GM23338 (cell line): ENCODE measurements around the gene PCYT2. TPM values are rescaled to one million over a fixed set of nuclear protein-coding genes. Genes with fewer than 3 reads are reported as not detected.
A peak's percentile ranks its signal among the peaks of the same experiment; 100 is the strongest.

Experiments
- ATAC-seq: fragments of 200-7000 bp; cut with Tn5 transposase; 3 replicates; pipeline ENCODE4 v1.9.1; 2020
- DNase-seq: peaks from one replicate; pipeline ENCODE4 v3.0.0-alpha.2; 2015; ENCODE audit warnings: low spot score
- H2AFZ ChIP-seq: fragments of 200-600 bp; sonication (generic); 2 replicates; pipeline ENCODE4 v1.8.0; 2016; ENCODE audit warnings: antibody characterized with exemption, mild to moderate bottlenecking, moderate library complexity
- H3F3A ChIP-seq: fragments of 200-600 bp; sonication (generic); replicated peaks from 2 replicates; pipeline ENCODE4 v1.8.0; 2017; ENCODE audit warnings: antibody characterized with exemption, mixed run types, low read depth
- H3K27ac ChIP-seq: fragments of 200-600 bp; sonication (generic); 2 replicates; pipeline ENCODE4 v1.6.1; 2016; ENCODE audit warnings: low read depth
- H3K27me3 ChIP-seq: fragments of 200-600 bp; sonication (generic); 2 replicates; pipeline ENCODE4 v1.8.0; 2016; ENCODE audit warnings: mild to moderate bottlenecking, mixed run types, moderate library complexity; ENCODE audit not compliant: insufficient read depth
- H3K36me3 ChIP-seq: fragments of 200-600 bp; sonication (generic); 2 replicates; pipeline ENCODE4 v1.8.0; 2016; ENCODE audit warnings: mild to moderate bottlenecking; ENCODE audit not compliant: insufficient read depth
- H3K4me1 ChIP-seq: fragments of 200-600 bp; sonication (generic); 2 replicates; pipeline ENCODE4 v1.8.0; 2016; ENCODE audit warnings: mild to moderate bottlenecking, moderate library complexity; ENCODE audit not compliant: insufficient read depth
- H3K4me2 ChIP-seq: fragments of 200-600 bp; sonication (generic); 2 replicates; pipeline ENCODE4 v1.7.1; 2017; ENCODE audit warnings: mixed run types
- H3K4me3 ChIP-seq: fragments of 200-600 bp; sonication (generic); 2 replicates; pipeline ENCODE4 v1.6.1; 2016; ENCODE audit warnings: mixed run types
- H3K79me2 ChIP-seq: fragments of 200-600 bp; sonication (generic); replicated peaks from 2 replicates; pipeline ENCODE4 v1.8.0; 2017; ENCODE audit warnings: mild to moderate bottlenecking; ENCODE audit not compliant: insufficient read depth
- H3K9me2 ChIP-seq: fragments of 200-600 bp; sonication (generic); 2 replicates; pipeline ENCODE4 v1.8.0; 2017; ENCODE audit not compliant: insufficient read depth
- H4K20me1 ChIP-seq: fragments of 200-600 bp; sonication (generic); replicated peaks from 2 replicates; pipeline ENCODE4 v1.8.0; 2017; ENCODE audit warnings: mild to moderate bottlenecking; ENCODE audit not compliant: insufficient read depth
- H3K27ac Mint-ChIP-seq: 2 replicates; pipeline ENCODE4 v1.8.0; 2020; ENCODE audit warnings: inconsistent platforms, mild to moderate bottlenecking, moderate library complexity, mixed read lengths
- H3K27me3 Mint-ChIP-seq: 3 replicates; pipeline ENCODE4 v1.8.0; 2022; ENCODE audit warnings: low read depth, mild to moderate bottlenecking, moderate library complexity, mixed read lengths, inconsistent platforms; ENCODE audit not compliant: insufficient read depth, poor library complexity
- H3K36me3 Mint-ChIP-seq: 3 replicates; pipeline ENCODE4 v1.8.0; 2021; ENCODE audit warnings: low read depth, mild to moderate bottlenecking, inconsistent platforms, moderate library complexity, mixed read lengths
- H3K4me1 Mint-ChIP-seq: 3 replicates; pipeline ENCODE4 v1.8.0; 2020; ENCODE audit warnings: mild to moderate bottlenecking, inconsistent platforms, mixed read lengths
- H3K4me3 Mint-ChIP-seq: 3 replicates; pipeline ENCODE4 v1.8.0; 2021; ENCODE audit warnings: moderate library complexity, mild to moderate bottlenecking, inconsistent platforms, mixed read lengths
- H3K9me3 Mint-ChIP-seq: 3 replicates; pipeline ENCODE4 v1.8.0; 2020; ENCODE audit warnings: moderate library complexity, mild to moderate bottlenecking, inconsistent platforms, mixed read lengths
- CREB1 ChIP-seq: fragments of 250-450 bp; sonication (Bioruptor Pico); IDR thresholded peaks from 2 replicates; pipeline ENCODE4 v1.5.0; 2020; ENCODE audit warnings: low read depth, mild to moderate bottlenecking, moderate library complexity
- EZH2phosphoT487 ChIP-seq: fragments of 200-600 bp; sonication (generic); IDR thresholded peaks from one replicate; pipeline ENCODE4 v1.8.1; 2018; ENCODE audit warnings: antibody characterized with exemption; ENCODE audit not compliant: unreplicated experiment
- JUNB ChIP-seq: IDR thresholded peaks from one replicate; pipeline ENCODE4 v1.6.1; 2016; ENCODE audit warnings: antibody characterized with exemption; ENCODE audit not compliant: unreplicated experiment
- NANOG ChIP-seq: IDR thresholded peaks from 2 replicates; pipeline ENCODE4 v1.6.1; 2016; ENCODE audit warnings: antibody characterized with exemption, borderline replicate concordance
- POLR2AphosphoS5 ChIP-seq: IDR thresholded peaks from 2 replicates; pipeline ENCODE4 v1.6.1; 2016; ENCODE audit warnings: antibody characterized with exemption, low read depth
- ZNF331 ChIP-seq: fragments of 250-450 bp; sonication (Bioruptor Pico); IDR thresholded peaks from 2 replicates; pipeline ENCODE4 v1.5.0; 2020; ENCODE audit warnings: low read depth, mild to moderate bottlenecking, moderate library complexity
- polyA plus RNA-seq: library from polyadenylated mRNA; unstranded; fragments of >200 nt; fragmentation: Nextera tagmentation; extraction: Ambion mirVana; gene quantifications from 2 replicates; pipeline ENCODE4 v1.2.1, GENCODE V29; 2016
- total RNA-seq: library from RNA; depleted of rRNA; stranded (reverse); fragments of >200 nt; shearing (Covaris generic); gene quantifications from 2 replicates; pipeline ENCODE4 v1.2.3, GENCODE V29; 2014
- TF ChIP-seq, protein P1 (sequence below): fragments of 250-450 bp; sonication (Bioruptor Pico); IDR thresholded peaks from 2 replicates; pipeline ENCODE4 v1.5.0; 2020; ENCODE audit warnings: mild to moderate bottlenecking, moderate library complexity
- TF ChIP-seq, protein P2 (sequence below), 2 experiments: fragments of 200-600 bp in 1 of 2; sonication (generic) in 1 of 2; conservative IDR thresholded peaks; 2 replicates each; pipeline versions ENCODE4 v1.5.1 to v1.6.1; 2016 to 2017; ENCODE audit warnings: antibody characterized with exemption in 2 of 2, low read depth in 2 of 2, mild to moderate bottlenecking in 2 of 2, moderate library complexity in 1 of 2
- TF ChIP-seq, protein P3 (sequence below): IDR thresholded peaks from 2 replicates; pipeline ENCODE4 v1.6.1; 2016; ENCODE audit warnings: antibody characterized with exemption

The PCYT2 gene
- total and polyA plus RNA-seq, 2 experiments from 2014 or later = 51.6 to 82.9 TPM

DNA sequence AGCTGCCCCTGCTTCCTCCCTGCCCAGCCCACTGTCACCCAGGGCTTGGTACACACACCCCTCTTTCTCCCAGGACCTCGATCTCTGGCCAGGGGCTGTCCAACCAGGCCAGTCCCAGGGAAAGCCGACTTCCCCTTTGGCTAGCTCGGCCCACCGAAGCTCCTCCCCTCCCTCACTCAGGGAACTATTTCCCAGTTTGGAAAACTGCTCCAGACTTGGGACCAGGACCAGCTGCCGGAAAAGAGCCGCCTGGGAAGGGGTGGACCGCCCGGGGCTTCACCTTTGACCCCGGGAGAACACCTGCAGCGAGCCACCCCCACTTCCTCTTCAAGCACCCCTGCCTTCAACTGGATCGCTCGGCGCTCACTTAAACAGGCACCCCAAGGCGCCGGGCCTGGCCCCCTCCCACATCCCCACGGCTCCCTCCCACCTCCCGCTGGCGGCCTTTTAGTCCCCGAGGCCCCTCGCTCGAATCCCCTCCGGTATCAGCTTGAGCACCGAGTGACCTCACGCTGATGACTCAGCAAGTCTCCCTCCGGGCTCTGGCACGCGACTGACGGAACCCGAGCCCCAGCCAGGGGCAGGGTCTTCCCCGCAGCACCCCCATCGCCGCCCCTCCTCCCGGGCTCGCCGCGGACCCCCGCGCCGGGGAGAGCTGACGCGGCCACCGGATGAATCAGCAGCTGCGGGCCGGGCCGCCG lies 15.4 kb upstream of the PCYT2 start:
- Histone ChIP-seq H3K36me3 (no peaks in the 10 kb centered on the region), H3F3A (peaks cover 19% of the 10 kb centered on the region), H3K4me1 (peaks cover 26% of the 10 kb centered on the region; the same call in 1 of the 2 replicates), H4K20me1 (peaks cover 10% of the 10 kb centered on the region), H3K27me3 (peaks cover 10% of the 10 kb centered on the region; the same call in 1 of the 2 replicates), H3K4me2 (peak overlapping the region; percentile 96), H3K79me2 (peaks cover 53% of the 10 kb centered on the region), H3K4me3 (peak overlapping the region; percentile 85), H3K9me2 (no peaks in the 10 kb centered on the region), H2AFZ (no peak overlapping the region), H3K27ac (peak overlapping the region; percentile 92; the same call in 1 of the 2 replicates)
- peak; percentile 48; the same call in 1 of the 2 replicates for TF ChIP-seq POLR2AphosphoS5
- TF ChIP-seq, protein P1, sequence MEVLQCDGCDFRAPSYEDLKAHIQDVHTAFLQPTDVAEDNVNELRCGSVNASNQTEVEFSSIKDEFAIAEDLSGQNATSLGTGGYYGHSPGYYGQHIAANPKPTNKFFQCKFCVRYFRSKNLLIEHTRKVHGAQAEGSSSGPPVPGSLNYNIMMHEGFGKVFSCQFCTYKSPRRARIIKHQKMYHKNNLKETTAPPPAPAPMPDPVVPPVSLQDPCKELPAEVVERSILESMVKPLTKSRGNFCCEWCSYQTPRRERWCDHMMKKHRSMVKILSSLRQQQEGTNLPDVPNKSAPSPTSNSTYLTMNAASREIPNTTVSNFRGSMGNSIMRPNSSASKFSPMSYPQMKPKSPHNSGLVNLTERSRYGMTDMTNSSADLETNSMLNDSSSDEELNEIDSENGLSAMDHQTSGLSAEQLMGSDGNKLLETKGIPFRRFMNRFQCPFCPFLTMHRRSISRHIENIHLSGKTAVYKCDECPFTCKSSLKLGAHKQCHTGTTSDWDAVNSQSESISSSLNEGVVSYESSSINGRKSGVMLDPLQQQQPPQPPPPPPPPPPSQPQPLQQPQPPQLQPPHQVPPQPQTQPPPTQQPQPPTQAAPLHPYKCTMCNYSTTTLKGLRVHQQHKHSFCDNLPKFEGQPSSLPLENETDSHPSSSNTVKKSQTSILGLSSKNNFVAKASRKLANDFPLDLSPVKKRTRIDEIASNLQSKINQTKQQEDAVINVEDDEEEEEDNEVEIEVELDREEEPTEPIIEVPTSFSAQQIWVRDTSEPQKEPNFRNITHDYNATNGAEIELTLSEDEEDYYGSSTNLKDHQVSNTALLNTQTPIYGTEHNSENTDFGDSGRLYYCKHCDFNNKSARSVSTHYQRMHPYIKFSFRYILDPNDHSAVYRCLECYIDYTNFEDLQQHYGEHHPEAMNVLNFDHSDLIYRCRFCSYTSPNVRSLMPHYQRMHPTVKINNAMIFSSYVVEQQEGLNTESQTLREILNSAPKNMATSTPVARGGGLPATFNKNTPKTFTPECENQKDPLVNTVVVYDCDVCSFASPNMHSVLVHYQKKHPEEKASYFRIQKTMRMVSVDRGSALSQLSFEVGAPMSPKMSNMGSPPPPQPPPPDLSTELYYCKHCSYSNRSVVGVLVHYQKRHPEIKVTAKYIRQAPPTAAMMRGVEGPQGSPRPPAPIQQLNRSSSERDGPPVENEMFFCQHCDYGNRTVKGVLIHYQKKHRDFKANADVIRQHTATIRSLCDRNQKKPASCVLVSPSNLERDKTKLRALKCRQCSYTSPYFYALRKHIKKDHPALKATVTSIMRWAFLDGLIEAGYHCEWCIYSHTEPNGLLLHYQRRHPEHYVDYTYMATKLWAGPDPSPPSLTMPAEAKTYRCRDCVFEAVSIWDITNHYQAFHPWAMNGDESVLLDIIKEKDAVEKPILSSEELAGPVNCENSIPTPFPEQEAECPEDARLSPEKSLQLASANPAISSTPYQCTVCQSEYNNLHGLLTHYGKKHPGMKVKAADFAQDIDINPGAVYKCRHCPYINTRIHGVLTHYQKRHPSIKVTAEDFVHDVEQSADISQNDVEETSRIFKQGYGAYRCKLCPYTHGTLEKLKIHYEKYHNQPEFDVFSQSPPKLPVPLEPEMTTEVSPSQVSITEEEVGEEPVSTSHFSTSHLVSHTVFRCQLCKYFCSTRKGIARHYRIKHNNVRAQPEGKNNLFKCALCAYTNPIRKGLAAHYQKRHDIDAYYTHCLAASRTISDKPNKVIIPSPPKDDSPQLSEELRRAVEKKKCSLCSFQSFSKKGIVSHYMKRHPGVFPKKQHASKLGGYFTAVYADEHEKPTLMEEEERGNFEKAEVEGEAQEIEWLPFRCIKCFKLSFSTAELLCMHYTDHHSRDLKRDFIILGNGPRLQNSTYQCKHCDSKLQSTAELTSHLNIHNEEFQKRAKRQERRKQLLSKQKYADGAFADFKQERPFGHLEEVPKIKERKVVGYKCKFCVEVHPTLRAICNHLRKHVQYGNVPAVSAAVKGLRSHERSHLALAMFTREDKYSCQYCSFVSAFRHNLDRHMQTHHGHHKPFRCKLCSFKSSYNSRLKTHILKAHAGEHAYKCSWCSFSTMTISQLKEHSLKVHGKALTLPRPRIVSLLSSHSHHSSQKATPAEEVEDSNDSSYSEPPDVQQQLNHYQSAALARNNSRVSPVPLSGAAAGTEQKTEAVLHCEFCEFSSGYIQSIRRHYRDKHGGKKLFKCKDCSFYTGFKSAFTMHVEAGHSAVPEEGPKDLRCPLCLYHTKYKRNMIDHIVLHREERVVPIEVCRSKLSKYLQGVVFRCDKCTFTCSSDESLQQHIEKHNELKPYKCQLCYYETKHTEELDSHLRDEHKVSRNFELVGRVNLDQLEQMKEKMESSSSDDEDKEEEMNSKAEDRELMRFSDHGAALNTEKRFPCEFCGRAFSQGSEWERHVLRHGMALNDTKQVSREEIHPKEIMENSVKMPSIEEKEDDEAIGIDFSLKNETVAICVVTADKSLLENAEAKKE = no peak
- TF ChIP-seq CREB1 (CRISPR knock-in tag) = peak; percentile 58; the same call in 1 of the 2 replicates
- no peak for TF ChIP-seq JUNB
- no peak for TF ChIP-seq EZH2phosphoT487
- TF ChIP-seq, protein P2, sequence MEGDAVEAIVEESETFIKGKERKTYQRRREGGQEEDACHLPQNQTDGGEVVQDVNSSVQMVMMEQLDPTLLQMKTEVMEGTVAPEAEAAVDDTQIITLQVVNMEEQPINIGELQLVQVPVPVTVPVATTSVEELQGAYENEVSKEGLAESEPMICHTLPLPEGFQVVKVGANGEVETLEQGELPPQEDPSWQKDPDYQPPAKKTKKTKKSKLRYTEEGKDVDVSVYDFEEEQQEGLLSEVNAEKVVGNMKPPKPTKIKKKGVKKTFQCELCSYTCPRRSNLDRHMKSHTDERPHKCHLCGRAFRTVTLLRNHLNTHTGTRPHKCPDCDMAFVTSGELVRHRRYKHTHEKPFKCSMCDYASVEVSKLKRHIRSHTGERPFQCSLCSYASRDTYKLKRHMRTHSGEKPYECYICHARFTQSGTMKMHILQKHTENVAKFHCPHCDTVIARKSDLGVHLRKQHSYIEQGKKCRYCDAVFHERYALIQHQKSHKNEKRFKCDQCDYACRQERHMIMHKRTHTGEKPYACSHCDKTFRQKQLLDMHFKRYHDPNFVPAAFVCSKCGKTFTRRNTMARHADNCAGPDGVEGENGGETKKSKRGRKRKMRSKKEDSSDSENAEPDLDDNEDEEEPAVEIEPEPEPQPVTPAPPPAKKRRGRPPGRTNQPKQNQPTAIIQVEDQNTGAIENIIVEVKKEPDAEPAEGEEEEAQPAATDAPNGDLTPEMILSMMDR (conservative IDR thresholded peaks at IDR 0.05; ENCODE audit: low read depth in 2 of 2) = no peak
- TF ChIP-seq NANOG = no peak
- TF ChIP-seq ZNF331 (CRISPR knock-in tag) = no peak
- TF ChIP-seq, protein P3, sequence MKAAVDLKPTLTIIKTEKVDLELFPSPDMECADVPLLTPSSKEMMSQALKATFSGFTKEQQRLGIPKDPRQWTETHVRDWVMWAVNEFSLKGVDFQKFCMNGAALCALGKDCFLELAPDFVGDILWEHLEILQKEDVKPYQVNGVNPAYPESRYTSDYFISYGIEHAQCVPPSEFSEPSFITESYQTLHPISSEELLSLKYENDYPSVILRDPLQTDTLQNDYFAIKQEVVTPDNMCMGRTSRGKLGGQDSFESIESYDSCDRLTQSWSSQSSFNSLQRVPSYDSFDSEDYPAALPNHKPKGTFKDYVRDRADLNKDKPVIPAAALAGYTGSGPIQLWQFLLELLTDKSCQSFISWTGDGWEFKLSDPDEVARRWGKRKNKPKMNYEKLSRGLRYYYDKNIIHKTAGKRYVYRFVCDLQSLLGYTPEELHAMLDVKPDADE = no peak
- H3K27me3 Mint-ChIP-seq = peaks cover 31% of the 10 kb centered on the region
- H3K36me3 Mint-ChIP-seq = peaks cover 13% of the 10 kb centered on the region; the same call in 2 of the 3 replicates
- peak; percentile 79 for DNase-seq
- peak; percentile 3 for ATAC-seq
- H3K9me3 Mint-ChIP-seq = no peaks in the 10 kb centered on the region
- H3K27ac Mint-ChIP-seq = peak overlapping the region; percentile 88
- H3K4me3 Mint-ChIP-seq = peak overlapping the region; percentile 85
- H3K4me1 Mint-ChIP-seq = peaks cover 38% of the 10 kb centered on the region
